ENCODE data around the gene LRP6. TPM values are rescaled to one million over a fixed set of nuclear protein-coding genes. Genes with fewer than 3 reads are reported as not detected.

The LRP6 gene
- total and polyA plus RNA-seq, 2 of the 13 experiments (the other 11 are each of a cell fraction or from before 2014, with no cell fraction given), result 33.8 to 42.0 TPM

DNA sequence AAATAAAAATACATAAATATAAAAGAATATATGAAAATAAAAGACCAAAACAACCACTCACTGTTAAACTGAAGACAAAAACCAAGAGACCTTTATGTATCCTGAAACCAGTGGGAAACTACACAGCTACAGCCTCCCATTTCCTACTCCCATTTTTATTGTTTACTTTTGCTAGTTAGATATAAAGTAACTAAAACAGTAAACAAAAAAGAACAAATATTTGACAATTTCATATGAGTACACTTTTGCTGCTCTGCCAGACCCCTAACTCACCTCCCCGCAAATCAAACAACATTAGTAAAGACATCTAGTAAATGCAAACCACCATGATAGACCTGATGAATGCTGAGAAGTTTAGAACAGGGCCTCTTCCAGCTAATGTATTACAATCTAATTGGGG, 99.0 kb downstream of the LRP6 start (continued):
- no peak for TF ChIP-seq ZNF329 (CRISPR knock-in tag; IDR thresholded peaks at IDR 0.05; ENCODE audit: low read depth)
- no peak for TF ChIP-seq POLR2AphosphoS5 (IDR thresholded peaks at IDR 0.05; ENCODE audit: low read depth, low read length)
- TF ChIP-seq ZNF598 (CRISPR knock-in tag; IDR thresholded peaks at IDR 0.05; ENCODE audit: borderline replicate concordance), result no peak
- no peak for TF ChIP-seq ZNF282 (IDR thresholded peaks at IDR 0.05; ENCODE audit: partially characterized antibody)
- TF ChIP-seq TBX3 (IDR thresholded peaks at IDR 0.05; ENCODE audit: borderline replicate concordance), result no peak
- TF ChIP-seq, protein P1, sequence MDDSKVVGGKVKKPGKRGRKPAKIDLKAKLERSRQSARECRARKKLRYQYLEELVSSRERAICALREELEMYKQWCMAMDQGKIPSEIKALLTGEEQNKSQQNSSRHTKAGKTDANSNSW (CRISPR knock-in tag; IDR thresholded peaks at IDR 0.05; ENCODE audit: borderline replicate concordance), result no peak
- TF ChIP-seq TRIM24 (CRISPR knock-in tag; IDR thresholded peaks at IDR 0.05), result no peak
- TF ChIP-seq, protein P2, sequence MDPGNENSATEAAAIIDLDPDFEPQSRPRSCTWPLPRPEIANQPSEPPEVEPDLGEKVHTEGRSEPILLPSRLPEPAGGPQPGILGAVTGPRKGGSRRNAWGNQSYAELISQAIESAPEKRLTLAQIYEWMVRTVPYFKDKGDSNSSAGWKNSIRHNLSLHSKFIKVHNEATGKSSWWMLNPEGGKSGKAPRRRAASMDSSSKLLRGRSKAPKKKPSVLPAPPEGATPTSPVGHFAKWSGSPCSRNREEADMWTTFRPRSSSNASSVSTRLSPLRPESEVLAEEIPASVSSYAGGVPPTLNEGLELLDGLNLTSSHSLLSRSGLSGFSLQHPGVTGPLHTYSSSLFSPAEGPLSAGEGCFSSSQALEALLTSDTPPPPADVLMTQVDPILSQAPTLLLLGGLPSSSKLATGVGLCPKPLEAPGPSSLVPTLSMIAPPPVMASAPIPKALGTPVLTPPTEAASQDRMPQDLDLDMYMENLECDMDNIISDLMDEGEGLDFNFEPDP (CRISPR knock-in tag; conservative IDR thresholded peaks at IDR 0.05), result no peak
- TF ChIP-seq ZNF121 (CRISPR knock-in tag; IDR thresholded peaks at IDR 0.05), result no peak
- TF ChIP-seq PHF8 (CRISPR knock-in tag; IDR thresholded peaks at IDR 0.05), result no peak
- TF ChIP-seq RELA (CRISPR knock-in tag; IDR thresholded peaks at IDR 0.05), result no peak
- no peak for TF ChIP-seq ZNF30 (CRISPR knock-in tag; IDR thresholded peaks at IDR 0.05)
- TF ChIP-seq ZNF558 (CRISPR knock-in tag; IDR thresholded peaks at IDR 0.05; ENCODE audit: borderline replicate concordance), result no peak
- TF ChIP-seq JUNB (CRISPR knock-in tag; IDR thresholded peaks at IDR 0.05; ENCODE audit: borderline replicate concordance), result no peak
- TF ChIP-seq STAG1 (CRISPR knock-in tag; IDR thresholded peaks at IDR 0.05), result no peak
- TF ChIP-seq, protein P3, sequence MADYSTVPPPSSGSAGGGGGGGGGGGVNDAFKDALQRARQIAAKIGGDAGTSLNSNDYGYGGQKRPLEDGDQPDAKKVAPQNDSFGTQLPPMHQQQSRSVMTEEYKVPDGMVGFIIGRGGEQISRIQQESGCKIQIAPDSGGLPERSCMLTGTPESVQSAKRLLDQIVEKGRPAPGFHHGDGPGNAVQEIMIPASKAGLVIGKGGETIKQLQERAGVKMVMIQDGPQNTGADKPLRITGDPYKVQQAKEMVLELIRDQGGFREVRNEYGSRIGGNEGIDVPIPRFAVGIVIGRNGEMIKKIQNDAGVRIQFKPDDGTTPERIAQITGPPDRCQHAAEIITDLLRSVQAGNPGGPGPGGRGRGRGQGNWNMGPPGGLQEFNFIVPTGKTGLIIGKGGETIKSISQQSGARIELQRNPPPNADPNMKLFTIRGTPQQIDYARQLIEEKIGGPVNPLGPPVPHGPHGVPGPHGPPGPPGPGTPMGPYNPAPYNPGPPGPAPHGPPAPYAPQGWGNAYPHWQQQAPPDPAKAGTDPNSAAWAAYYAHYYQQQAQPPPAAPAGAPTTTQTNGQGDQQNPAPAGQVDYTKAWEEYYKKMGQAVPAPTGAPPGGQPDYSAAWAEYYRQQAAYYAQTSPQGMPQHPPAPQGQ (CRISPR knock-in tag; IDR thresholded peaks at IDR 0.05; ENCODE audit: borderline replicate concordance), result no peak
- no peak for TF ChIP-seq NR2F6 (IDR thresholded peaks at IDR 0.05)
- peak; percentile 24; the same call in 1 of the 2 replicates for TF ChIP-seq NR2F6 (CRISPR knock-in tag; IDR thresholded peaks at IDR 0.05)
- no peak for TF ChIP-seq ZNF713 (CRISPR knock-in tag; IDR thresholded peaks at IDR 0.05)
- TF ChIP-seq ZNF552 (CRISPR knock-in tag; IDR thresholded peaks at IDR 0.05; ENCODE audit: borderline replicate concordance), result no peak
- TF ChIP-seq ZNF569 (CRISPR knock-in tag; IDR thresholded peaks at IDR 0.05; ENCODE audit: borderline replicate concordance), result no peak
- TF ChIP-seq, protein P4, sequence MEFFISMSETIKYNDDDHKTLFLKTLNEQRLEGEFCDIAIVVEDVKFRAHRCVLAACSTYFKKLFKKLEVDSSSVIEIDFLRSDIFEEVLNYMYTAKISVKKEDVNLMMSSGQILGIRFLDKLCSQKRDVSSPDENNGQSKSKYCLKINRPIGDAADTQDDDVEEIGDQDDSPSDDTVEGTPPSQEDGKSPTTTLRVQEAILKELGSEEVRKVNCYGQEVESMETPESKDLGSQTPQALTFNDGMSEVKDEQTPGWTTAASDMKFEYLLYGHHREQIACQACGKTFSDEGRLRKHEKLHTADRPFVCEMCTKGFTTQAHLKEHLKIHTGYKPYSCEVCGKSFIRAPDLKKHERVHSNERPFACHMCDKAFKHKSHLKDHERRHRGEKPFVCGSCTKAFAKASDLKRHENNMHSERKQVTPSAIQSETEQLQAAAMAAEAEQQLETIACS (CRISPR knock-in tag; IDR thresholded peaks at IDR 0.05), result no peak
- no peak for TF ChIP-seq RARG (CRISPR knock-in tag; IDR thresholded peaks at IDR 0.05; ENCODE audit: low read depth)
- TF ChIP-seq, protein P5, sequence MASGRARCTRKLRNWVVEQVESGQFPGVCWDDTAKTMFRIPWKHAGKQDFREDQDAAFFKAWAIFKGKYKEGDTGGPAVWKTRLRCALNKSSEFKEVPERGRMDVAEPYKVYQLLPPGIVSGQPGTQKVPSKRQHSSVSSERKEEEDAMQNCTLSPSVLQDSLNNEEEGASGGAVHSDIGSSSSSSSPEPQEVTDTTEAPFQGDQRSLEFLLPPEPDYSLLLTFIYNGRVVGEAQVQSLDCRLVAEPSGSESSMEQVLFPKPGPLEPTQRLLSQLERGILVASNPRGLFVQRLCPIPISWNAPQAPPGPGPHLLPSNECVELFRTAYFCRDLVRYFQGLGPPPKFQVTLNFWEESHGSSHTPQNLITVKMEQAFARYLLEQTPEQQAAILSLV (CRISPR knock-in tag; IDR thresholded peaks at IDR 0.05; ENCODE audit: borderline replicate concordance), result no peak
- TF ChIP-seq ZNF253 (CRISPR knock-in tag; IDR thresholded peaks at IDR 0.05; ENCODE audit: borderline replicate concordance), result no peak
- no peak for TF ChIP-seq ZNF124 (CRISPR knock-in tag; IDR thresholded peaks at IDR 0.05)
- no peak for TF ChIP-seq ZNF850 (CRISPR knock-in tag; conservative IDR thresholded peaks at IDR 0.05)
- no peak for TF ChIP-seq ZNF670 (CRISPR knock-in tag; IDR thresholded peaks at IDR 0.05; ENCODE audit: borderline replicate concordance)

Measured in HepG2 (cell line).